HepG2 (cell line): ENCODE data around the gene NEK7. TPM values are rescaled to one million over a fixed set of nuclear protein-coding genes. Genes with fewer than 3 reads are reported as not detected.

Experiments used
- CENPBD1 ChIP-seq: sonication (generic); formaldehyde crosslinking; IDR thresholded peaks from 2 replicates; pipeline ENCODE4 v1.8.0; 2022; ENCODE audit warnings: missing genetic modification reagents, low read depth, mild to moderate bottlenecking, borderline replicate concordance
- EEA1 ChIP-seq: sonication (generic); formaldehyde crosslinking; IDR thresholded peaks from 2 replicates; pipeline ENCODE4 v1.5.1; 2020; ENCODE audit warnings: mild to moderate bottlenecking, missing genetic modification reagents, borderline replicate concordance
- HDAC6 ChIP-seq: fragments of 200-600 bp; sonication (generic); IDR thresholded peaks from 2 replicates; pipeline ENCODE4 v1.7.0; 2017; ENCODE audit warnings: mild to moderate bottlenecking, antibody characterized with exemption, low read length, low read depth
- HOXA9 ChIP-seq: sonication (generic); formaldehyde crosslinking; IDR thresholded peaks from 2 replicates; pipeline ENCODE4 v1.8.1; 2022; ENCODE audit warnings: missing genetic modification reagents, mild to moderate bottlenecking, moderate library complexity, borderline replicate concordance
- KLF12 ChIP-seq: sonication (generic); formaldehyde crosslinking; IDR thresholded peaks from 2 replicates; pipeline ENCODE4 v1.4.0; 2020; ENCODE audit warnings: missing genetic modification reagents, borderline replicate concordance
- PHF5A ChIP-seq: IDR thresholded peaks from one replicate; pipeline ENCODE4 v1.6.1; 2018; ENCODE audit warnings: low read depth, missing genetic modification reagents; ENCODE audit not compliant: unreplicated experiment
- PRMT3 ChIP-seq: sonication (generic); formaldehyde crosslinking; IDR thresholded peaks from 2 replicates; pipeline ENCODE4 v1.8.1; 2022; ENCODE audit warnings: low read depth, mild to moderate bottlenecking, moderate library complexity, missing genetic modification reagents, borderline replicate concordance
- RAD51 ChIP-seq: fragments of 450-650 bp; IDR thresholded peaks from 2 replicates; pipeline ENCODE4 v1.6.1; 2016; ENCODE audit warnings: borderline replicate concordance
- SALL2 ChIP-seq: sonication (generic); formaldehyde crosslinking; IDR thresholded peaks from 2 replicates; pipeline ENCODE4 v1.8.1; 2023; ENCODE audit warnings: mild to moderate bottlenecking, missing genetic modification reagents, inconsistent platforms
- SMAD9 ChIP-seq: sonication (generic); formaldehyde crosslinking; IDR thresholded peaks from 2 replicates; pipeline ENCODE4 v1.5.1; 2020; ENCODE audit warnings: mild to moderate bottlenecking, missing genetic modification reagents
- TP53 ChIP-seq: sonication (generic); formaldehyde crosslinking; conservative IDR thresholded peaks from 2 replicates; pipeline ENCODE4 v1.4.0; 2020; ENCODE audit warnings: missing genetic modification reagents
- ZFP90 ChIP-seq: sonication (generic); formaldehyde crosslinking; IDR thresholded peaks from 2 replicates; pipeline ENCODE4 v1.8.0; 2022; ENCODE audit warnings: missing genetic modification reagents, mild to moderate bottlenecking, inconsistent platforms, borderline replicate concordance
- ZNF234 ChIP-seq: sonication (generic); formaldehyde crosslinking; conservative IDR thresholded peaks from 2 replicates; pipeline ENCODE4 v1.5.1; 2020; ENCODE audit warnings: mild to moderate bottlenecking, missing genetic modification reagents
- ZNF414 ChIP-seq: sonication (generic); formaldehyde crosslinking; IDR thresholded peaks from 2 replicates; pipeline ENCODE4 v1.5.0; 2020; ENCODE audit warnings: missing genetic modification reagents
- ZNF558 ChIP-seq: sonication (generic); formaldehyde crosslinking; IDR thresholded peaks from 2 replicates; pipeline ENCODE4 v1.9.0; 2022; ENCODE audit warnings: mild to moderate bottlenecking, missing genetic modification reagents, borderline replicate concordance
- ZNF772 ChIP-seq: sonication (generic); formaldehyde crosslinking; IDR thresholded peaks from 2 replicates; pipeline ENCODE4 v1.5.0; 2020; ENCODE audit warnings: mild to moderate bottlenecking, missing genetic modification reagents
- polyA plus RNA-seq, 8 experiments: library from polyadenylated mRNA; depleted of rRNA in 3 of 8; stranded (reverse) in 7 of 8; unstranded in 1 of 8; fragments of >200 nt; fragmentation: Illumina TruSeq in 4 of 8; extraction: Trizol in 4 of 8; gene quantifications; 2 replicates each; pipeline versions ENCODE4 v1.2.1 to v1.2.3, GENCODE V29; 2011 to 2016; ENCODE audit warnings: low read depth in 4 of 8, missing spikeins in 1 of 8, mixed read lengths in 1 of 8; ENCODE audit not compliant: insufficient read depth in 1 of 8
- total RNA-seq, 5 experiments: library from RNA; depleted of rRNA; stranded (reverse); fragments of >200 nt; fragmentation: Illumina TruSeq; extraction: Trizol; gene quantifications; 2 replicates each; pipeline ENCODE4 v1.2.3, GENCODE V29; 2016; ENCODE audit warnings: low read depth in 1 of 5
- TF ChIP-seq, protein P1 (sequence below): sonication (generic); formaldehyde crosslinking; IDR thresholded peaks from 2 replicates; pipeline ENCODE4 v1.5.0; 2020; ENCODE audit warnings: mild to moderate bottlenecking, missing genetic modification reagents
- TF ChIP-seq, protein P2 (sequence below): sonication (generic); formaldehyde crosslinking; IDR thresholded peaks from 2 replicates; pipeline ENCODE4 v1.8.1; 2022; ENCODE audit warnings: low read depth, mild to moderate bottlenecking, missing genetic modification reagents
- TF ChIP-seq, protein P3 (sequence below): sonication (generic); formaldehyde crosslinking; conservative IDR thresholded peaks from 2 replicates; pipeline ENCODE4 v1.4.0; 2020; ENCODE audit warnings: mild to moderate bottlenecking, missing genetic modification reagents, moderate library complexity

The NEK7 gene
- total and polyA plus RNA-seq, 2 of the 13 experiments (the other 11 are each of a cell fraction or from before 2014, with no cell fraction given): 18.1 to 19.2 TPM

GRCh38 chr1:198158735-198159589, 2.2 kb downstream of the NEK7 start (continued):
- TF ChIP-seq SALL2 (CRISPR knock-in tag): no peak
- TF ChIP-seq SMAD9 (CRISPR knock-in tag): no peak
- TF ChIP-seq, protein P1, sequence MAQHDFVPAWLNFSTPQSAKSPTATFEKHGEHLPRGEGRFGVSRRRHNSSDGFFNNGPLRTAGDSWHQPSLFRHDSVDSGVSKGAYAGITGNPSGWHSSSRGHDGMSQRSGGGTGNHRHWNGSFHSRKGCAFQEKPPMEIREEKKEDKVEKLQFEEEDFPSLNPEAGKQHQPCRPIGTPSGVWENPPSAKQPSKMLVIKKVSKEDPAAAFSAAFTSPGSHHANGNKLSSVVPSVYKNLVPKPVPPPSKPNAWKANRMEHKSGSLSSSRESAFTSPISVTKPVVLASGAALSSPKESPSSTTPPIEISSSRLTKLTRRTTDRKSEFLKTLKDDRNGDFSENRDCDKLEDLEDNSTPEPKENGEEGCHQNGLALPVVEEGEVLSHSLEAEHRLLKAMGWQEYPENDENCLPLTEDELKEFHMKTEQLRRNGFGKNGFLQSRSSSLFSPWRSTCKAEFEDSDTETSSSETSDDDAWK: no peak
- no peak for TF ChIP-seq RAD51
- TF ChIP-seq ZNF772 (CRISPR knock-in tag): peak; percentile 21; the same call in 1 of the 2 replicates
- TF ChIP-seq, protein P2, sequence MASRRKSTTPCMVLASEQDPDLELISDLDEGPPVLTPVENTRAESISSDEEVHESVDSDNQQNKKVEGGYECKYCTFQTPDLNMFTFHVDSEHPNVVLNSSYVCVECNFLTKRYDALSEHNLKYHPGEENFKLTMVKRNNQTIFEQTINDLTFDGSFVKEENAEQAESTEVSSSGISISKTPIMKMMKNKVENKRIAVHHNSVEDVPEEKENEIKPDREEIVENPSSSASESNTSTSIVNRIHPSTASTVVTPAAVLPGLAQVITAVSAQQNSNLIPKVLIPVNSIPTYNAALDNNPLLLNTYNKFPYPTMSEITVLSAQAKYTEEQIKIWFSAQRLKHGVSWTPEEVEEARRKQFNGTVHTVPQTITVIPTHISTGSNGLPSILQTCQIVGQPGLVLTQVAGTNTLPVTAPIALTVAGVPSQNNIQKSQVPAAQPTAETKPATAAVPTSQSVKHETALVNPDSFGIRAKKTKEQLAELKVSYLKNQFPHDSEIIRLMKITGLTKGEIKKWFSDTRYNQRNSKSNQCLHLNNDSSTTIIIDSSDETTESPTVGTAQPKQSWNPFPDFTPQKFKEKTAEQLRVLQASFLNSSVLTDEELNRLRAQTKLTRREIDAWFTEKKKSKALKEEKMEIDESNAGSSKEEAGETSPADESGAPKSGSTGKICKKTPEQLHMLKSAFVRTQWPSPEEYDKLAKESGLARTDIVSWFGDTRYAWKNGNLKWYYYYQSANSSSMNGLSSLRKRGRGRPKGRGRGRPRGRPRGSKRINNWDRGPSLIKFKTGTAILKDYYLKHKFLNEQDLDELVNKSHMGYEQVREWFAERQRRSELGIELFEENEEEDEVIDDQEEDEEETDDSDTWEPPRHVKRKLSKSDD (CRISPR knock-in tag): no peak
- TF ChIP-seq, protein P3, sequence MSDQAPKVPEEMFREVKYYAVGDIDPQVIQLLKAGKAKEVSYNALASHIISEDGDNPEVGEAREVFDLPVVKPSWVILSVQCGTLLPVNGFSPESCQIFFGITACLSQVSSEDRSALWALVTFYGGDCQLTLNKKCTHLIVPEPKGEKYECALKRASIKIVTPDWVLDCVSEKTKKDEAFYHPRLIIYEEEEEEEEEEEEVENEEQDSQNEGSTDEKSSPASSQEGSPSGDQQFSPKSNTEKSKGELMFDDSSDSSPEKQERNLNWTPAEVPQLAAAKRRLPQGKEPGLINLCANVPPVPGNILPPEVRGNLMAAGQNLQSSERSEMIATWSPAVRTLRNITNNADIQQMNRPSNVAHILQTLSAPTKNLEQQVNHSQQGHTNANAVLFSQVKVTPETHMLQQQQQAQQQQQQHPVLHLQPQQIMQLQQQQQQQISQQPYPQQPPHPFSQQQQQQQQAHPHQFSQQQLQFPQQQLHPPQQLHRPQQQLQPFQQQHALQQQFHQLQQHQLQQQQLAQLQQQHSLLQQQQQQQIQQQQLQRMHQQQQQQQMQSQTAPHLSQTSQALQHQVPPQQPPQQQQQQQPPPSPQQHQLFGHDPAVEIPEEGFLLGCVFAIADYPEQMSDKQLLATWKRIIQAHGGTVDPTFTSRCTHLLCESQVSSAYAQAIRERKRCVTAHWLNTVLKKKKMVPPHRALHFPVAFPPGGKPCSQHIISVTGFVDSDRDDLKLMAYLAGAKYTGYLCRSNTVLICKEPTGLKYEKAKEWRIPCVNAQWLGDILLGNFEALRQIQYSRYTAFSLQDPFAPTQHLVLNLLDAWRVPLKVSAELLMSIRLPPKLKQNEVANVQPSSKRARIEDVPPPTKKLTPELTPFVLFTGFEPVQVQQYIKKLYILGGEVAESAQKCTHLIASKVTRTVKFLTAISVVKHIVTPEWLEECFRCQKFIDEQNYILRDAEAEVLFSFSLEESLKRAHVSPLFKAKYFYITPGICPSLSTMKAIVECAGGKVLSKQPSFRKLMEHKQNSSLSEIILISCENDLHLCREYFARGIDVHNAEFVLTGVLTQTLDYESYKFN (CRISPR knock-in tag): no peak
- TF ChIP-seq PHF5A (CRISPR knock-in tag): no peak
- TF ChIP-seq CENPBD1: no peak
- TF ChIP-seq HDAC6: no peak
- no peak for TF ChIP-seq EEA1
- TF ChIP-seq PRMT3 (CRISPR knock-in tag): no peak
- no peak for TF ChIP-seq ZNF234 (CRISPR knock-in tag)
- TF ChIP-seq KLF12 (CRISPR knock-in tag): no peak
- TF ChIP-seq ZNF414: no peak
- peak; percentile 57; the same call in 1 of the 2 replicates for TF ChIP-seq ZNF558
- no peak for TF ChIP-seq ZFP90 (CRISPR knock-in tag)
- no peak for TF ChIP-seq HOXA9 (CRISPR knock-in tag)
- no peak for TF ChIP-seq TP53 (CRISPR knock-in tag)
